NCI-H2107 treated with DMSO at 0.1 percent for 48 hours (cell line): ENCODE data around the gene TRIM67.
"Not testable (repeated sequence)": the region's sequence is repeated elsewhere in the genome, so short reads cannot be mapped to it uniquely, and the experiment has no call there.

Experiments used
- DNase-seq: peaks from one replicate; lab custom pipeline; 2025; ENCODE audit not compliant: unreplicated experiment; lab: John Stamatoyannopoulos, UW

The TRIM67 gene

GRCh38 chr1:231161667-231162296, at the start of gene TRIM67:
TRIM67 (plus strand) TSS chr1:231162058; CDS start chr1:231162970, 912 bp downstream.
- peak; percentile 16 for DNase-seq

GRCh38 chr1:231116738-231117137, 45.1 kb upstream of the TRIM67 start:
- no peak for DNase-seq

GRCh38 chr1:231118704-231119453, 43.0 kb upstream of the TRIM67 start:
- no peak for DNase-seq

- no peak for DNase-seq
Measured at GRCh38 chr1:231121533-231121932, 40.3 kb upstream of the TRIM67 start.

GRCh38 chr1:231122143-231122542, 39.7 kb upstream of the TRIM67 start:
- DNase-seq: no peak

- no peak for DNase-seq
Measured at GRCh38 chr1:231124746-231125145, 37.1 kb upstream of the TRIM67 start.

GRCh38 chr1:231125972-231126580, 35.8 kb upstream of the TRIM67 start:
- DNase-seq: no peak

- not testable (repeated sequence) for DNase-seq
Measured at GRCh38 chr1:231127106-231127505, 34.8 kb upstream of the TRIM67 start.

- DNase-seq: not testable (repeated sequence)
Measured at GRCh38 chr1:231128471-231128870, 33.4 kb upstream of the TRIM67 start.

- DNase-seq: no peak
Measured at GRCh38 chr1:231130544-231130943, 31.3 kb upstream of the TRIM67 start.

GRCh38 chr1:231132591-231132990, 29.3 kb upstream of the TRIM67 start:
- not testable (repeated sequence) for DNase-seq

GRCh38 chr1:231134624-231135023, 27.2 kb upstream of the TRIM67 start:
- DNase-seq: no peak

- no peak for DNase-seq
Measured at GRCh38 chr1:231138236-231138635, 23.6 kb upstream of the TRIM67 start.

GRCh38 chr1:231139125-231139649, 22.7 kb upstream of the TRIM67 start:
- no peak for DNase-seq

- DNase-seq: no peak
Measured at GRCh38 chr1:231139659-231140654, 21.9 kb upstream of the TRIM67 start.

GRCh38 chr1:231144416-231145193, 17.3 kb upstream of the TRIM67 start:
- no peak for DNase-seq

- no peak for DNase-seq
Measured at GRCh38 chr1:231147896-231148295, 14.0 kb upstream of the TRIM67 start.

GRCh38 chr1:231151811-231152210, 10.0 kb upstream of the TRIM67 start:
- DNase-seq: no peak

- DNase-seq: no peak
Measured at GRCh38 chr1:231153726-231154125, 8.1 kb upstream of the TRIM67 start.

GRCh38 chr1:231155808-231156207, 6.0 kb upstream of the TRIM67 start:
- DNase-seq: no peak
